Activated CD4-positive, alpha-beta T cell treated with anti-CD3 and anti-CD28 coated beads for 24 hours (primary cell): ENCODE data around the gene VAPA.
"Not testable (repeated sequence)": the region's sequence is repeated elsewhere in the genome, so short reads cannot be mapped to it uniquely, and the experiment has no call there.

Experiments used
- DNase-seq, 2 donors: peaks; one replicate each; pipeline ENCODE4 v3.0.0-alpha.2; 2020; ENCODE audit warnings: low read depth in 2 of 2

The VAPA gene

DNA sequence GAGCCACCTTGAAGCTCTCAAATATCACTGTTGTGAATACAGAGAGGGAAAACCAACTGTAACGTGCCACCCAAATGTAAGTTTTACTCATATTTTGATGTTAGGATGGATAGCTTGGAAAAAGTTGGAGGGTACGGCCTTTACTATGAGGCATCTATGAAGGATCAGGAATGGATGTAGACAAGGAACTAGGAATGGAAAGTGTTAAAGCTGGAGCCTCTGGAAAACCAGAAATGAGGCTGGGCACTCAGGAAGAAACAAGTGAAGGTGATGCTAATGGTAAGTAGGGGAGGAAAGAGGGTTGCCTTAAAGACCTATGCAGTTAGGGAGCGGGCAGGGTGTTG is 27.8 kb upstream of the VAPA start:
- DNase-seq, result no peak

DNA sequence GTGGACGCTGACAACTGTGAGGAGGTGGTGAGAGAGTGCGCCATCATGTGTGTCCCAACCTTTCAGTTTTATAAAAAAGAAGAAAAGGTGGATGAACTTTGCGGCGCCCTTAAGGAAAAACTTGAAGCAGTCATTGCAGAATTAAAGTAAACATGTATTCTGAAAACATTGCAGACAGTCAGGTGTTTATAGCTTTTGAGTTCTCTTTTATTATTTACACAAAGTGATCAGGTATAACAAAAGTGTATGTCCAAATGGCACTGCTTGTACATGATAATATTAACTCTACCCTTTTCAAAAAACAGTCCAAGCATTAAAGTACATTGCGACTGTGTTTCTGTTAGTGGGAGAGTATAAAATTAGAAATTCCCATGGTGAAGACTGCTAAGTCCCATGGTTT is 25.8 kb upstream of the VAPA start:
- DNase-seq, result no peak

DNA sequence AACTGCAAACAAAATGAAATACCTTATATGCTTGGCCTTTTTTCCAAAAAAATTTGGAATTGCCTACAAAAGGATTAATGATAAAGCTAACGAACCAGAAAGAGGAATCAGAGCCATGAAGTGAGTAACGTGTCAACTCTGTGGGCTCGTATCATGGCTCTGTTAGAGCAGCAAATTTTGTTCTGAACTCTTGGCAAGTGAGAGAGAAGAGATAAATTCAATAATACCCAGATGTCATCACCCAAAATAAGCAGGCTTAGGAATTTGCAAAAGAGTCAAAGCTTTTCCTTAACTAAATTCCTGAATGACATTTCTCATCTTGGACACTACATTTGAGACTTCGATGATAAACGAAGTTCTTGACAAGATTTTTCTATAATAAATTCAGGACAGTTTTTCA is 23.6 kb upstream of the VAPA start:
- no peak for DNase-seq

DNA sequence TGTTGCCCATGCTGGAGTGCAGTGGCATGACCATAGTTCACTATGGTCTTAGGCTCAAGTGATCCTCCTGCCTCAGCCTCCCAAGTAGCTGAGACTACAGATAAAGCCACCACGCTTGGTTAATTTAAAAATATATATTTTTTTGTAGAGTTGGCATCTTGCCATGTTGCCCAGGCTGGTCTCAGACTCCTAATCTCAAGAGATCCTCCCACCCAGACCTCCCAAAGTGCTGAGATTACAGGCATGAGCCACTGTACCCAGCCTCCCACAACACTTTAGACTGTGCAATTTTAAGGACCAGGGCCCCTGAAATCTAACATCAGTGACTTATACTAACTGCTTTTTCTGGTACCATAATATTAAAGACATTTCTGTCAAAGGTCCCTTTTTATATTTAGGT is 22.9 kb upstream of the VAPA start:
- no peak for DNase-seq

DNA sequence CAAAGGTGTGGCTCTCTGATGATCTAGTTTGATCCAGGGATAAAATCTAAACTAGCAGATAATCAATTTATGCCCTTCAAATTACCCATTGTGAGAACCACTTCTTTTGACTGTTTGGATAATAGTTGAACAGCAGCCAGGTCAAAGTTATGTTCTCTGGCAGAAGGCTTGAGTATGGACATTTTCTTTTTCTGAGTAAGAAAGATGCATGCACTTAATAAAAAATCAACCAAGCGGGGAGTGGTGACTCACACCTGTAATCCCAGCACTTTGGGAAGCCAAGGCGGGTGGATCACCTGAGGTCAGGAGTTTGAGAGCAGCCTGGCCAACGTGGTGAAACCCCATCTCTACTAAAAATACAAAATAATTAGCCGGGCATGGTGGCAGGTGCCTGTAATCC is 22.3 kb upstream of the VAPA start:
- not testable (repeated sequence) for DNase-seq

DNA sequence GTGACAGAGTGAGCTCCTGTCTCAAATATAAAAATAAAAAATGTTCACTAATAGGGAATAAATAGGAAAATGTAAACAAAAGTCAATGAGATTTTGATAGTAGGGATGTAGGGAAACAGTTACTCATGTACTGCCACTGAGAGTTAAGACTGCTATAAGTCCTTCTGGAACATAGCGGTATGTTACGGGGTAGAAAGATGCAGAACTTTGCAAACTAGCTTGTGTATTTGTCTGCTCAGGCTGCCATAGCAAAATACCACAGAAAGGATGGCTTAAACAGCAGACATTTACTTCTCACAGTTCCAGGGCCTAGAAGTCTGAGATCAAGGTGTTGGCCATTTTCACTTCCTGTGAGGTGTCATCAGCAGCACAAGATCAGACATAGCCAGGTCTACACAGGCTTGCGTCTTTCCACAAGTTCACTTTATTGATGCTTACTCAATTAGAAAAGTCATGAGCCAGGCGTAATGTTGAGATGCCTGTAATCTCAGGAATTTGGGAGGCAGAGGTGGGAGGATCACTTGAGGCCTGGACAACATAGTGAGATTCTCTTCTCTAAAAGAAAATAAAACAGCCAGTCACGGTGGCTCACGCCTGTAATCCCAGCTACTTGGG is 19.3 kb upstream of the VAPA start:
- DNase-seq, result no peak

DNA sequence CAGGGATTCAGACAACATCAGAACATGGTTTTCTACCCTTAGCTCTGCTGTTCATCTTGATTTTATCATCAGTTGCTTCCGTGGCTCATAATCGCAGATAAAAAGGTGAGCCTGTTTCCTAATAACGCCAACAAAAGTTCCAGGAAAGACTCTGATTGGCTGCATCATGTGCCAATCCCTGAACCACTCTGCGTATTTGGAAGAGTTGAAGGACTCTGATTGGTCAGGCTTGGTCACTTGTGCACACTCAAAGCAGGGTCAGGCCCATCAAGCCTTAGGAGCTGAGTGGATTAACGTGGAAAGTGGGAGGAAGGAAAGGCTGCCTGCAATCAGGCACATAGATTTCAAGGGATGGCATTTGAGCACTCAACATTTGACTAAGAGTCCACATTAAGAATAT is 16.7 kb upstream of the VAPA start:
- no peak for DNase-seq

DNA sequence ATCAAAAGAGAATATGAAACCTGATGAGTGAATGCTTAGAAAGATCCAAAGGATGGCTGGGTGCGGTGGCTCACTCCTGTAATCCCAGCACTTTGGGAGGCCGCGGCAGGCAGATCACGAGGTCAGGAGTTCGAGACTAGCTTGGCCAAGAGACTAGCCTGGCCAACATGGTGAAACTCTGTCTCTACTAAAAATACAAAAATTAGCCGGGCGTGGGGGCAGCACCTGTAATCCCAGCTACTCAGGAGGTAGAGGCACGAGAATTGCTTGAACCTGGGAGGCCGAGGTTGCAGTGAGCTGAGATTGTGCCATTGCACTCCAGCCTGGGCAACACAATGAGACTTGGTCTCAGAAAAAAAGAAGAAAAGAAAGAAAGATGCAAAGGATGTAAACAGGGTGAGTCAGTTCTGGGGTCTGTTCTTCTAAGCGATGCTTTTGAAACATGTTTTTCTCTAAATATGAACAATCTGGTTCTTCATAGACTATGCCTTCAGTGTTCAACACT is 16.0 kb upstream of the VAPA start:
- DNase-seq, result not testable (repeated sequence)

DNA sequence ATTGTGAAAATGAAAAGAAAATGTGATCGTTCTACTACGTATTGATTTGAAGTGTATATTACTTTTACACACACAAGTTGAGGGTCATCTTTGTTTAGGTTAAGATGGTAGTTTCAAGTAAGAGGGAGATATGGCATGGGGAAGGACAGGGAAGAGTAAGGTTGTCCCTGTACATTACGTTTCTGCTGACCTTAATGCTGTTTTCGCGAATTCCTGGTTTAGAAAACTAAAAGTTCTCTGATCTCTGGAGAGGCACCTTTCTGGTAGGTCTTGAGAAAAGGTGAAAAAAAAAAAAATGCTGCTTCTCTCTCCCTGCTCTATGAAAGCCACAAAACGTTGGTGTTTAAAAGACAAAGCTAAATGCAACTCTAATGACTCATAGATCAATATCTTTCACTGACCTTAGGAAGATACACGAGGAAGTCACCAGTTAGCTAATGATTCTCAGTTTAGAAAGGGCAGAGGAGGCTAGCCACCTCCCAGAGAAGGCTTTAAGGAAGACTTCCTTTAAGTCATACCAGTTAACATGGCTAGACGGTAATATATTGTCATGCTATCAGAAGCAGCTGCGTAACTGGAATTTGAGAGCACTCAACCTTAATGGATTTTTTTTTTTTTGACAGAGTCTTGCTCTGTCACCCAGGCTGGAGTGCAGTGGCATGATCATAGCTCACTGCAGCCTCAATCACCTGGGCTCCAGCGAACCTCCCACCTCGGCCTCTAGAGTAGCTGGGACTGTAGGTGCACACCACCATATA is 14.8 kb upstream of the VAPA start:
- no peak for DNase-seq

DNA sequence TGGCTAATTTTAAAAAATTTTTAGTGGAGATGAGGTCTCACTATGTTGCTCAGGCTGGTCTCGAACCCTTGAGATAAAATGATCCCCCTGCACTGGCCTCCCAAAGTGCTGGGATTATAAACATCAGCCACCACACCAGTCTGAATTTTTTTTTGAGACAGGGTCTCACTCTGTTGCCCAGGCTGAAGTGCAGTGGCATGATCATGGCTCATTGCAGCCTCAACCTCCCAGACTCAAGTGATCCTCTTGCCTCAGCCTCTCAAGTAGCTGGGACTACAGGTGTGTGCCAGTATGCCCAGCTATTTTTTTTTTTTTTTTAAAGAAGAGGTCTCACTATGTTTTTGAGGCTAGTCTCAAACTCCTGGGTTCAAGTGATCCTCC is 14.3 kb upstream of the VAPA start:
- not testable (repeated sequence) for DNase-seq

DNA sequence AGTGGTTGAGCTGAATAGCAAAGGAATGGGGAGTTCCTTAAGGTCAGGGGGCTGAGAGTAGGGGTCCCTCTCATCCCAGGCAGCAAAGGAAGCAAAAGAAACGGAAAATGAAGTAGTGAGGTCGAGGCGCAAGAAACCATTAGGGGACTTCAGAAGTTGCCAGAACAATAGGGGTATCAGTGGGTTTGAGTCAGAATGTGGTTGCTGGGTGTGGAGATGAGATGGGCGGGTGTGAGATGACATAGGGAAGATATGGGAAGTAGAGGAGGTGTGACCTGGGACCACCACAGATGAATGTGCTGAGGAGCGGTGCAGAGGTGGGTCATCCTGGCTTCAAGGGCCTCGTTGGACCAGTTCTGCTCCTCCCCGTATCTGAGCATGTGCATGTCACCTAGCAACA is 13.1 kb upstream of the VAPA start:
- DNase-seq, result no peak

DNA sequence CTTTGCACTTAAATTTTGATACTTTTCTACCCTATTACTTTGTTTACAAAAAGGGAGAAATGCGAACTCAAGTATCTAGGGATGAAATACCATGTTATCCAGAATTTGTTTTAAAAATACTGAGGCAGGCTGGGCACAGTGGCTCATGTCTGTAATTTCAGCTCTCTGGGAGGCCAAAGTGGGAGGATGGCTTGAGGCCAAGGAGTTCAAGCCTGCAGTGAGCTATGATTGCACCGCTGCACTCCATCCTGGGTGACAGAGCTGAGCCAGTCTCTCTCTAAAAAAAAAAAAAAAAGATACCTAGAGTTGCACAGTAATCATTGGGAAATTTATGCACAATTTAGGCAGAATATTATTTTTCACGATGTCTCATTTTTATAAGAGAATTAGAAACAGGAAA is 12.4 kb upstream of the VAPA start:
- no peak for DNase-seq

DNA sequence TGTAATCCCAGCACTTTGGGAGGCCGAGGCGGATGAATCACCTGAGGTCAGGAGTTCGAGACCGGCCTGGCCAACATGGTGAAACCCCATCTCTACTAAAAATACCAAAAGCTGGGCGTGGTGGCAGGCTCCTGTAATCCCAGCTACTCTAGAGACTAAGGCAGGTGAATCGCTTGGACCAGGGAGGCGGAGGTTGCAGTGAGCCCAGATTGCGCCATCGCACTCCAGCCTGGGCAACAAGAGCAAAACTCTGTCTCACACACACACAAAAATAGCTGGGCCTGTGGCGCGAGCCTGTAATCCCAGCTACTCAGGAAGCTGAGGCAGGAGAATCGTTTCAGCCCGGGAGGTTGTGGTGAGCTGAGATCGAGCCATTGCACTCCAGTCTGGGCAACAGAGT is 11.6 kb upstream of the VAPA start:
- DNase-seq, result not testable (repeated sequence)

DNA sequence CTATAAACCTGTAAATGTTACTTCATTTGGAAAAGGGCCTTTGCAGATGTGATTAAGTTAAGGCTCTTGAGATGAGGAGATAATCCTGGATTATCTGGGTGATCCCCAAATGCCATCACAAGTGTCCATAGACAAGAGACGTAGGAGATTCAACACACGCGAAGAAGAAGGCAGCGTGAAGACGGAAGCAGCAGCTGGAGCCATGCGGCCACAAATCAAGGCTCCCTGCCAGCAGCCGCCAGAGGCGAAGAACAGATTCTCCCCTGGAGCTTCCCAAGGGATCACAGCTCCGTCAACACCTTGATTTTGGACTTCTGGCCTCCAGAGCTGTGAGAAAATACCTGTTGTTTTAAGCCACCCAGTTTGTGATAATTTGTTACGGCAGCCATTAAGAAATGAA is 11.0 kb upstream of the VAPA start:
- DNase-seq, result no peak

DNA sequence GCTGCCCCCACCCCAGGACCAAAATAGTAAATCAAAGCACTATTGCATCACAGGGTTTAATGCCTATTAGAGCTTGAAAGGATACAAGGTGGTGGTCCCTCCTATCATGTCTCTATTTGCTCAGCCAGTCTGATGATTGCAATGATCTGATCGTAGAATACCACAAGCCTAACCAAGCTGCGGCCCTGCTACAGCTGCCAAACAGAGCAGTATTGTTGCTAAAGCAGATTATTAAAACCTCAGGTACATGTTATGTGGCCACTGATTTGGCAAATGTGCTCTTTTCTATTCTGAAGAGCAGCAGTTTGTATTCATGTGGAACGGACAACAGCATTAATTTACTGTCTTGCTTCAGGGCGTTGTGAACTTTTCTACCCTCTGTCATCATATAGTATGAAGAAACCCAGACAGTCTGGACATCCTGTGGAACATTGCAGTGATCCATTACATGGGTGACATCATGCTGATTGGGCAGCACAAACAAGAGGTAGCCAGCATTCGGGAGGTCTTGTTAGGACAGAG is 8.4 kb upstream of the VAPA start:
- no peak for DNase-seq

DNA sequence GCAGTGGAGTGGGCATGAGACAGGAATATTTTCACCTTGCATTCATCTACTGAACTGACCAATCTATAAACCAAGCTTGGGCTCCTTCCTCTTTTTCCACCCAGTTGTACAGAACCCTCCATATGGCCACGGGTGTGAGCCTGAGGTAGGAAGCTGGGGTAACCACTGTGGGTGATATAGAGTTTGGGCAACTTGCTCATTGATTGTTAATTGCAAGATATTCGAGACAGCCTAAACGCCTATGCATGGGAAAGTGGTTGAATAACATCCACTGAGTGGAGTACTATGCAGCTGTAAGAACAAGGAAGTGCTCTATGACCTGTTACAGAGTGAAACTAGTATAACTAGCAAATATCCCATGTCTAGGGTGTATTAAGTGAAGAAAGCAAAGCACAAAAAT is 7.3 kb upstream of the VAPA start:
- DNase-seq, result no peak

DNA sequence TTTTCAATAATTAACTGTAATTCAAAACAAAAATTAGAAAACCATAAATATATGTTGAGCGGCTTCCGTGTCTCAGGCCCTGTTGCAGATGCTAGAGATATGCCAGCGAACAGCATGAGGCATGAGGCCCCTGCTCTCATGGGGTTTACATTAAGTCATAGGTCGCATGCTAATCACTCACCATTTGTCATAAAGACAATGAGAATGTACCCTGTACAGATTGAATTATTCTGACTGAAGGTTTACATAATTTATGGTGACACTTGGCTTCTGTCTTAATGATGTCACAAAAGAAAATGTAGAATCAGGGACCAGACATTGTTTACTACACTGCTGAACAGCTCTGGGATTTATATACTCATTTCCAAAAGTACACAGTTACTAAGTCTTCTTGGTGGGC is 5.9 kb upstream of the VAPA start:
- DNase-seq, result no peak

DNA sequence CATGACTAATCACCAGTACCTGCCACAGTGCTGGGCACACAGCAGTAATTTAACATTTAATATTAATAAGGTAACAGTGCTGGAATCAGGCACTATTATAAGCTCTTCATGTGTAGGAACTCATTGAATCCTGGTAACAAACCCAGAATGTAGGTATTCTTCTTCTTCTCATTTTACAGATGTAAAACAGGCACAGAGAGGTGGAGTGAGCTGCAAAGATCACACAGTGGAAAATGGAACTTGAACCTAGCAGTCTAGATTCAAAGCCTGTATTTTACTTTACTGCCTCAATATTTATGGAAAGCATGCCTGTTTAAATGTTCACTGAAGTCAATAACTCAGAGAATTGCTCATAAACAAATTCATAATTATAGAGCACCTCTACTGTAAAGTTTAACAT is 3.7 kb upstream of the VAPA start:
- no peak for DNase-seq

DNA sequence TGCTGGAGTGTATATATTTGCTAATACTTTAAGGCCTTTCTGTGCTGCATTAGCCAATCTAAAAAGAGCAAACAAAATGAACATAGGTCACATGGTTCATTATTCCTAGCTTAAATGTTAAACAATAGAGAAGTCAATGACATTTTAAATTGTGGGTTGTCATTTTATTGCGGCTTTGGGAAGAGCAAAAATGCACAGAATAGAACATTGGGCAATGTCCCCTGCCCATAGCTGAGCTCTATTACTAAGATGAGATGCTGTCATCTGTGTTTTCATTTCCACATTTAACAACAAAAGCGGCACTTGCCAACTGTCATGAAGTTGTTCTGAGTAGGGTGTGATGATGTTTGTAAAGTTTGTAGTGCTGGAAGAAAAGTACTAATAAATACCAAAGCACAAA is 3.2 kb upstream of the VAPA start:
- no peak for DNase-seq

DNA sequence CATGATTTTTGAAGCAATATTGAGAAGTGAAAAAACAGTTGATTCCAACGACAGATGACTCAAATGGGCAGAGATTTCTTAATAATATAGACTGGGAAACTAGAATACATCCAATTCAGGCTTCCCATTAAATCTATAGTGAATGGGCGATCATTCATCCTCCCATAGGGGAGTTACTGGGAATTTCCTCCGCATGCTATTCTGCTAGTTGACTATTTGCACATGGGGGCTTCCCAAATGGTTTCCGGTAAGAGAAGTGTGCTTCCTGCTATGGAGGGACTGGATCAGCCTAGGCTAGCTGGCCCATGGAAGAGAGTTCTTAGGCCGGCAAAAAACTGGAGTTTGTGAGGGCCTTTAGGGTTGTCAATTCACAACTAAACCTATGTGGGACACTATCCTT is 2.6 kb upstream of the VAPA start:
- no peak for DNase-seq

DNA sequence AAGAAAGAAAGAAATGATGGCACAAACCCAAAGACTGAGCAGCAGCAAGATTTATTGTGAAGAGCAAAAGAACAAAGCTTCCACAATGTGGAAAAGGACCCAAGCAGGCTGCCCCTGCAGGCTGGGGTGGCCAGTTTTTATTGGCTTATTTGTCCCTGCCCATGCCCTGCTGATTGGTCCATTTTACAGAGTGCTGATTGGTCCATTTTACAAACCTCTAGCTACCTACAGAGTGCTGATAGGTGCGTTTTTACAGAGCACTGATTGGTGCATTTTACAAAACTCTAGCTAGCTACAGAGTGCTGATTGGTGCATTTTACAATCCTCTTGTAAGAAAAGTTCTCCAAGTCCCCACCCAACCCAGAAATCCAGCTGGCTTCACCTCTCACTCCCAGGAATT is 1.5 kb upstream of the VAPA start:
- not testable (repeated sequence) for DNase-seq

DNA sequence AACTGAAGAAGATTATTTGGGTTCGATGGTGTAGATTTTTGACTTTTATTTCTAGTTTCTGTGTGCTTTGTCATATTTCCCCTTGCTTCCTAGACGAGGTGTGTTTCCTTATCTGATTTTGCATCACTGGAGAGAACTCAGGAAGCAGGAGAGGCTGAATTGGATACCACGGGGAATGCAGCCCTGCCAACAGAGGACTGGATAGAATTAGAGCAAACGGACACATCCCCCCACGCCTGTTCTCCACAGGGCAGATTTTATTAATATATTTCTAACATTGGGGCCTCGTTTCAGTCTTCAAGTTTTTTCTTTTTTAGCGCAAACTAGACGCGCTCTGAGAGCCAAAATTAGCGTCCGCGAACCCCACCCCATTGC is 678 bp upstream of the VAPA start:
- DNase-seq, result no peak

DNA sequence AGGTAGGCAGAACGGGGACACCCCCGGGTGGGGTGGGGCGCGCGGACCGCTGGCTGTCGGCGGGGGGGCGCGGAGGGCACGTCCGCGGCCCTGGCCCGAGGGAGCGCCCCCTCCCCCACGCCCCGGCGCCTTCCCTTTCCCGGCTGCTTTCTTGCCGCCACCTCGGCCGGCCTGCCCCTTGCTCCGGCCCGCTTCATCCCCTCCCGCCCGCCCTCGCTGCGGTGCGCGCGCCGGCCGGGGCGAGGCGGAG is 443 bp downstream of the VAPA start:
- DNase-seq, result no peak
